HEK293 (cell line): ENCODE data around the gene PIK3AP1.

Experiments
- CTCF ChIA-PET: fragments of 350-600 bp; formaldehyde crosslinking; extraction: SDS; loops from one replicate; lab custom pipeline; 2021; ENCODE audit warnings: antibody characterized with exemption; lab: Yijun Ruan, JAX
- POLR2A ChIA-PET: fragments of 300-600 bp; formaldehyde crosslinking; extraction: SDS; loops from one replicate; lab custom pipeline; 2020; ENCODE audit warnings: antibody characterized with exemption, inconsistent platforms; lab: Yijun Ruan, JAX
- H3K27ac ChIP-seq: fragments of 200-500 bp; sonication (Bioruptor generic); 2 replicates; pipeline ENCODE4 v1.5.1; 2014; ENCODE audit warnings: low read depth, low read length, control low read depth, inconsistent platforms; ENCODE audit errors: extremely low read depth
- H3K36me3 ChIP-seq, 2 experiments: fragments of 200-500 bp in 1 of 2; sonication (Bioruptor generic) in 1 of 2; 1 replicate in 1 of 2; 2 replicates in 1 of 2; pipeline ENCODE4 v1.5.1; 2014 to 2017; ENCODE audit warnings: inconsistent platforms in 2 of 2, low read length in 2 of 2; ENCODE audit not compliant: control insufficient read depth in 2 of 2, insufficient read depth in 1 of 2
- H3K4me1 ChIP-seq: fragments of 200-500 bp; sonication (Bioruptor generic); 2 replicates; pipeline ENCODE4 v1.5.1; 2014; ENCODE audit warnings: mild to moderate bottlenecking, low read length, inconsistent platforms; ENCODE audit not compliant: control insufficient read depth, insufficient read depth
- H3K4me3 ChIP-seq: 2 replicates; pipeline ENCODE4 v1.5.1; 2011; ENCODE audit warnings: low read depth, mild to moderate bottlenecking, control low read depth, low read length, moderate library complexity
- H3K9me3 ChIP-seq: fragments of 200-500 bp; sonication (Bioruptor generic); 2 replicates; pipeline ENCODE4 v1.5.1; 2014; ENCODE audit warnings: low read depth, low read length, inconsistent platforms; ENCODE audit not compliant: control insufficient read depth, insufficient read depth
- GLI2 ChIP-seq: fragments of 450-650 bp; formaldehyde crosslinking; IDR thresholded peaks from 2 replicates; pipeline ENCODE4; 2017; ENCODE audit warnings: missing biosample characterization, missing genetic modification characterization, low read depth, borderline replicate concordance
- KLF1 ChIP-seq: fragments of 450-650 bp; formaldehyde crosslinking; IDR thresholded peaks from 2 replicates; pipeline ENCODE4 v1.5.1; 2016; ENCODE audit warnings: missing biosample characterization, missing genetic modification characterization
- KLF17 ChIP-seq: fragments of 450-650 bp; formaldehyde crosslinking; IDR thresholded peaks from 2 replicates; pipeline ENCODE4 v1.5.1; 2016; ENCODE audit warnings: missing biosample characterization, missing genetic modification characterization
- MEIS1 ChIP-seq: sonication (generic); formaldehyde crosslinking; IDR thresholded peaks from 2 replicates; pipeline ENCODE4 v1.8.1; 2022; ENCODE audit warnings: missing genetic modification reagents, mild to moderate bottlenecking, borderline replicate concordance
- MYNN ChIP-seq: fragments of 450-650 bp; formaldehyde crosslinking; IDR thresholded peaks from 2 replicates; pipeline ENCODE4 v1.5.1; 2016; ENCODE audit warnings: missing biosample characterization, missing genetic modification characterization, borderline replicate concordance
- MZF1 ChIP-seq: fragments of 450-650 bp; formaldehyde crosslinking; IDR thresholded peaks from 2 replicates; pipeline ENCODE4 v1.5.1; 2017; ENCODE audit warnings: missing biosample characterization, missing genetic modification characterization, borderline replicate concordance
- TCF7L2 ChIP-seq: IDR thresholded peaks from 2 replicates; pipeline ENCODE4 v1.6.1; 2011; ENCODE audit warnings: low read depth, mild to moderate bottlenecking, inconsistent platforms, low read length, moderate library complexity, borderline replicate concordance
- YY2 ChIP-seq: fragments of 450-650 bp; formaldehyde crosslinking; IDR thresholded peaks from 2 replicates; pipeline ENCODE4 v1.5.1; 2016; ENCODE audit warnings: missing biosample characterization, missing genetic modification characterization
- ZBTB1 ChIP-seq: fragments of 450-650 bp; formaldehyde crosslinking; IDR thresholded peaks from 2 replicates; pipeline ENCODE4 v1.5.1; 2016; ENCODE audit warnings: missing biosample characterization, missing genetic modification characterization
- ZBTB20 ChIP-seq: fragments of 450-650 bp; formaldehyde crosslinking; IDR thresholded peaks from 2 replicates; pipeline ENCODE4 v1.5.1; 2016; ENCODE audit warnings: missing biosample characterization, missing genetic modification characterization
- ZNF175 ChIP-seq: fragments of 450-650 bp; formaldehyde crosslinking; IDR thresholded peaks from 2 replicates; pipeline ENCODE4 v1.5.1; 2016; ENCODE audit warnings: missing biosample characterization, missing genetic modification characterization
- ZNF274 ChIP-seq, 2 experiments: fragments of 200-500 bp in 1 of 2; fragments of 450-650 bp in 1 of 2; sonication (Bioruptor generic) in 1 of 2; formaldehyde crosslinking in 1 of 2; IDR thresholded peaks; 2 replicates each; pipeline versions ENCODE4 v1.5.1 to v1.6.1; 2014 to 2016; ENCODE audit warnings: borderline replicate concordance in 1 of 2, inconsistent platforms in 1 of 2, low read length in 1 of 2, missing biosample characterization in 1 of 2, missing genetic modification characterization in 1 of 2
- ZNF596 ChIP-seq: fragments of 450-650 bp; IDR thresholded peaks from 2 replicates; pipeline ENCODE4 v1.5.0; 2018; ENCODE audit warnings: missing biosample characterization, mild to moderate bottlenecking, missing genetic modification characterization, moderate library complexity
- ZNF623 ChIP-seq: fragments of 450-650 bp; formaldehyde crosslinking; IDR thresholded peaks from 2 replicates; pipeline ENCODE4 v1.5.1; 2016; ENCODE audit warnings: missing biosample characterization, missing genetic modification characterization
- ZNF629 ChIP-seq: fragments of 450-650 bp; formaldehyde crosslinking; IDR thresholded peaks from 2 replicates; pipeline ENCODE4 v1.5.1; 2017; ENCODE audit warnings: missing biosample characterization, missing genetic modification characterization
- TF ChIP-seq, protein P1 (sequence below): fragments of 450-650 bp; formaldehyde crosslinking; IDR thresholded peaks from 2 replicates; pipeline ENCODE4 v1.5.1; 2016; ENCODE audit warnings: missing biosample characterization, missing genetic modification characterization, low read depth
- TF ChIP-seq, protein P2 (sequence below): fragments of 450-650 bp; formaldehyde crosslinking; IDR thresholded peaks from 2 replicates; pipeline ENCODE4 v1.5.1; 2017; ENCODE audit warnings: missing biosample characterization, mild to moderate bottlenecking, missing genetic modification characterization, moderate library complexity

The PIK3AP1 gene

GRCh38 chr10:96641396-96642295, 78.7 kb downstream of the PIK3AP1 start:
- CTCF ChIA-PET, result interaction anchor here (0.5 to 3.4 kb wide), 33 partner anchors 8 to 689 kb away, joined by 3 to 15 read pairs (median 5); no protein-coding TSS in a partner anchor
- no peaks in the 10 kb centered on the region for H3K4me1 ChIP-seq

GRCh38 chr10:96639899-96640298, 80.4 kb downstream of the PIK3AP1 start:
- CTCF ChIA-PET, result interaction anchor here (0.6 to 3.4 kb wide), 19 partner anchors 21 to 619 kb away, joined by 3 to 15 read pairs (median 4); no protein-coding TSS in a partner anchor
- POLR2A ChIA-PET, result no interaction called here
- Histone ChIP-seq H3K4me3 (no peak overlapping the region), H3K27ac (no peak overlapping the region), H3K4me1 (no peaks in the 10 kb centered on the region), H3K9me3 (no peaks in the 10 kb centered on the region), H3K36me3 (no peaks in the 10 kb centered on the region)
- TF ChIP-seq KLF17 (tag by site-specific recombination) (no peak), ZBTB1 (no peak), ZNF629 (no peak), TCF7L2 (no peak), GLI2 (no peak), MEIS1 (CRISPR knock-in tag) (no peak), ZNF623 (tag by site-specific recombination) (no peak), ZNF175 (no peak), YY2 (no peak), ZNF596 (no peak)
- TF ChIP-seq, protein P1, sequence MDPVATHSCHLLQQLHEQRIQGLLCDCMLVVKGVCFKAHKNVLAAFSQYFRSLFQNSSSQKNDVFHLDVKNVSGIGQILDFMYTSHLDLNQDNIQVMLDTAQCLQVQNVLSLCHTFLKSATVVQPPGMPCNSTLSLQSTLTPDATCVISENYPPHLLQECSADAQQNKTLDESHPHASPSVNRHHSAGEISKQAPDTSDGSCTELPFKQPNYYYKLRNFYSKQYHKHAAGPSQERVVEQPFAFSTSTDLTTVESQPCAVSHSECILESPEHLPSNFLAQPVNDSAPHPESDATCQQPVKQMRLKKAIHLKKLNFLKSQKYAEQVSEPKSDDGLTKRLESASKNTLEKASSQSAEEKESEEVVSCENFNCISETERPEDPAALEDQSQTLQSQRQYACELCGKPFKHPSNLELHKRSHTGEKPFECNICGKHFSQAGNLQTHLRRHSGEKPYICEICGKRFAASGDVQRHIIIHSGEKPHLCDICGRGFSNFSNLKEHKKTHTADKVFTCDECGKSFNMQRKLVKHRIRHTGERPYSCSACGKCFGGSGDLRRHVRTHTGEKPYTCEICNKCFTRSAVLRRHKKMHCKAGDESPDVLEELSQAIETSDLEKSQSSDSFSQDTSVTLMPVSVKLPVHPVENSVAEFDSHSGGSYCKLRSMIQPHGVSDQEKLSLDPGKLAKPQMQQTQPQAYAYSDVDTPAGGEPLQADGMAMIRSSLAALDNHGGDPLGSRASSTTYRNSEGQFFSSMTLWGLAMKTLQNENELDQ (tag by site-specific recombination), result no peak

More at GRCh38 chr10:96641396-96642295, 78.7 kb downstream of the PIK3AP1 start:
- no peak for TF ChIP-seq ZBTB20
- TF ChIP-seq KLF1 (tag by site-specific recombination), result no peak
- no peak for TF ChIP-seq MZF1 (tag by site-specific recombination)
- TF ChIP-seq MYNN, result no peak
- TF ChIP-seq, protein P2, sequence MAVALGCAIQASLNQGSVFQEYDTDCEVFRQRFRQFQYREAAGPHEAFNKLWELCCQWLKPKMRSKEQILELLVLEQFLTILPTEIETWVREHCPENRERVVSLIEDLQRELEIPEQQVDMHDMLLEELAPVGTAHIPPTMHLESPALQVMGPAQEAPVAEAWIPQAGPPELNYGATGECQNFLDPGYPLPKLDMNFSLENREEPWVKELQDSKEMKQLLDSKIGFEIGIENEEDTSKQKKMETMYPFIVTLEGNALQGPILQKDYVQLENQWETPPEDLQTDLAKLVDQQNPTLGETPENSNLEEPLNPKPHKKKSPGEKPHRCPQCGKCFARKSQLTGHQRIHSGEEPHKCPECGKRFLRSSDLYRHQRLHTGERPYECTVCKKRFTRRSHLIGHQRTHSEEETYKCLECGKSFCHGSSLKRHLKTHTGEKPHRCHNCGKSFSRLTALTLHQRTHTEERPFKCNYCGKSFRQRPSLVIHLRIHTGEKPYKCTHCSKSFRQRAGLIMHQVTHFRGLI (tag by site-specific recombination), result no peak
- TF ChIP-seq ZNF274 (IDR thresholded peaks at IDR 0.05; ENCODE audit: low read length), result no peak
- no peak for TF ChIP-seq ZNF274 (tag by site-specific recombination; IDR thresholded peaks at IDR 0.05; ENCODE audit: borderline replicate concordance)
- no peaks in the 10 kb centered on the region for H3K36me3 ChIP-seq
- H3K27ac ChIP-seq, result no peak overlapping the region
- no peak overlapping the region for H3K4me3 ChIP-seq
- no peaks in the 10 kb centered on the region for H3K9me3 ChIP-seq
- POLR2A ChIA-PET, result interaction anchor here (0.5 kb wide), 1 partner anchor 181 kb away, joined by 5 read pairs; no protein-coding TSS in a partner anchor
